Sigmoid colon (tissue), 3 donors: ENCODE data around the gene PROX1.

Experiments
- CTCF ChIP-seq, 4 experiments: fragments of 450-650 bp in 3 of 4; fragments of 200-600 bp in 1 of 4; IDR thresholded peaks; one replicate each; pipeline ENCODE4 v1.5.1; 2016 to 2019; ENCODE audit warnings: antibody characterized with exemption in 4 of 4, mild to moderate bottlenecking in 3 of 4, moderate library complexity in 2 of 4
- POLR2A ChIP-seq, 2 donors: fragments of 450-650 bp; IDR thresholded peaks; one replicate each; pipeline ENCODE4 v1.6.1; 2016; ENCODE audit warnings: antibody characterized with exemption in 2 of 2, mild to moderate bottlenecking in 2 of 2, moderate library complexity in 2 of 2

GRCh38 chr1:213977486-213977842 lies 10.3 kb upstream of the PROX1 start:
- TF ChIP-seq CTCF (IDR thresholded peaks at IDR 0.05) (no peak), POLR2A (IDR thresholded peaks at IDR 0.05) (no peak)
